Hematopoietic multipotent progenitor cell treated with erythropoietin and hydrocortisone succinate and interleukin-3 and kit ligand, for 8 days (in vitro differentiated cells): Measurements from ENCODE around the gene PPP2CA.
"Not testable (repeated sequence)": the region's sequence is repeated elsewhere in the genome, so short reads cannot be mapped to it uniquely, and the experiment has no call there.

Experiments
- DNase-seq: peaks from one replicate; pipeline ENCODE4 v3.0.0-alpha.2; 2015

PPP2CA gene

DNA sequence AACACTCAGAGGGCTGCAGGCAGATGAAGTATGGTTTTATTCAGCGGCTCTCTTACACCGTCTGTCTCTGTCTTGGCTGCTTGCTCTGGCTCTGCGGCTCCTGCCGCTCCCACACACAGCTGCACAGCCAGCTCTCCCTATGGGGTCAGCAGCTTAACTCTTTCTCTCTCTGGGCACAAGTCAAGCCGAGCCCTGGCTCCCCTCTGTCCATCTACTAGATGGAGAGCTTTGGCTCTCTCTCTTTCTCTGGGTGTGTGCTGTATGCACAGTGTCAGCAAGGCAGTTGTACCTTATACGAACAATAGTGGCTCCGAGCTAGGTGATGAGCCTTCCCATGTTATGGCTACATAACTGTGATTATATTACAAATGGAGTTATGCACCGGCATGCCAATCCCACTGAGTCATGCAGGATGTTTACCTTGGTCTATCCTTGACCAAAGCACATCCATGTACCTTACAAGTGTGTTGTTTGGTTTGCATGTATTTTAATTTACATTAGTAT, 19.3 kb upstream of the PPP2CA start:
- DNase-seq: no peak

DNA sequence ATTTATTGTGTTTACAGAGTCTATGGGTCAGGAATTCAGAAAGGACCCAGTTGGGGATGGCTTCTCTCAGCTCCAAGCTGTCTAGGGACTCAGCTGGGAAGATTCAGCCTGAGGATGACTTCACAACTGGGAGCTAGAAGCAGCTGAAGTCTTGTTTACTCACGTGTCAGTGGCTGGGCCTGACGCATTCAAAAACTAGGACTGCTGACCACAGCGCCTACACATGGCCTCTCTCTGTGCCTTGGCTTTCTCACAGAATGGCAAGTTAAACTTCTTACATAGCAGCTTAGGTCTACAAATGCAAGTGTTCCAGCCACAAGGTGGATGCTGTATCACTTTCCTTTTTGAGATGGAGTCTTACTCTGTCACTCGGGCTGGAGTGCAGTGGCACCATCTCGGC, 16.3 kb upstream of the PPP2CA start:
- no peak for DNase-seq

DNA sequence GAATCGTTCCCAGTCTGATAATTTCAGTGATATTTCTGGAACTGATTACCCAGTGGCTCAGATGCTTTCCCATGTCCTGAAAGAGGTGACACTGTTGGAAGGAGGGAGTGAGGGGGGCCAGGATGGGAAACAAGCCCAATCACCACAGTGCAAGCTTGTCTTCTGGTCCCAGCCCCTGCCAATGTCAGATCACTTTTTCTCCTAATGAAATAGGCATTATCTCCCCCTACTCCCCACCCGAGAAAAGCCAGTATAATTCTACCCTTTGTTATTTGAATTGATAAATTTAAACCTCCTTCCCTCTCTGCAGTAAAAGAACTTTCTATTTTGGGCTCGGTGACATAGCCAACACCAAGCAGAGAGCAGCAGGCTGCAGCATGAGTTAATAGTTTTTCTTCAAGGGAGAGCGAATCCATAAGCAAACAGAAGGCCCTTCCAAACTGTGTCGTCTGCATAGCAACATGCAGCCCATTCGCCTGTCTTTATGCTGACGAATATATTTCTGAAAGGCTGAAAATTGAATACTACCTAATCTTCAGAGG, 14.6 kb upstream of the PPP2CA start:
- no peak for DNase-seq

DNA sequence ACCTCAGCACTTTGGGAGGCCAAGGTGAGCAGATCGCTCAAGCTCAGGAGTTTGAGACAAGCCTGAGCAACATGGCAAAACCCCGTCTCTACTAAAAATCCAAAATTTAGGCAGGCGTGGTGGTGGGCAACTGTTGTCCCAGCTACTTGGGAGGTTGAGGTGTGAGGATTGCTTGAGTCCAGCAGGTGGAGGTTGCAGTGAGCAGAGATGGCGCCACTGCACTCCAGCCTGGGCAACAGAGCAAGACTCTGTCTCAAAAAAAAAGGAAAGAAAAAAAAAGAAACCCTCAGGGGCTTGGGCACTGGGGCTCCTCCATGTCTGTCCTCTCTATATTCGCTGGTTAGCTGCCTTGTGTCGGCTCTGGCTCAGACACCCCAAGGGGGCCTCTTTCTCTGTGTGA, 10.9 kb upstream of the PPP2CA start:
- DNase-seq: no peak

DNA sequence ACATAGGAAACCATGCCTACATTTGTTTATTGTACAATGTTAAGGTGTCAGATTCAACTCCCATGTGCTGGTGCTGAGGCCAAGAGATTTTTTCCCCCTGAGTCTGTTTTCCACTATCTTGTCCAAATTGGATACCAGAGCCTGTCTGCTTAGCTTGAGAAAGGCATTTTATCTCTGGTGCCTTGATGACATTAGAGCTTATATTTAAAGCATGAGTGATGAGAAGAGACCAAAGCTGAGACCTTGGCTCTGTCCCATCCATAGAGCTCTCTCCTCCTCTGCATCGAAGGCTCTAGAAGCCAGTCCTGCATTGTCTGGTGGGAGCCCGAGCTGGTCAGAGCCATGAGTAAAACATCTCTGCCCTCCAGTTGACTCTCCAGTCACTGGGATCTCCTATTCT, 10.4 kb upstream of the PPP2CA start:
- DNase-seq: no peak

DNA sequence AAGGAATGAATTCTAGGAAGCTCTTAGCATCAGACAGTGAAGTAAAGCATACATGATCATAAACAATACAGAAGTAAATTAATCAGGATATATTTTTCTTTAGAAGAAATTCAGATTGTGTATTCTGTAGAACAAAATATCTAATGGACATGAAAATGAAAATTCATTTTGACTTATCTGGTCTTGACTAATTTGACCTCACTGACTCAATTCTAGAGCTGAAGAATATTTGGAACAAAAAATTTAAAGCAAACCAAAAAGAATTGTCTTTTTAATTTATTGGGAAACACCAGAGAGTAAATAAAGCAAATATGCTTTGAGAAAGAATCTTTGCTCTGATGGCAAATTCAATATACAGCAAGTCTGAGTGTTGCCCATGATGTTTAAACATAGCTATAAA, 2.8 kb upstream of the PPP2CA start:
- DNase-seq: no peak

DNA sequence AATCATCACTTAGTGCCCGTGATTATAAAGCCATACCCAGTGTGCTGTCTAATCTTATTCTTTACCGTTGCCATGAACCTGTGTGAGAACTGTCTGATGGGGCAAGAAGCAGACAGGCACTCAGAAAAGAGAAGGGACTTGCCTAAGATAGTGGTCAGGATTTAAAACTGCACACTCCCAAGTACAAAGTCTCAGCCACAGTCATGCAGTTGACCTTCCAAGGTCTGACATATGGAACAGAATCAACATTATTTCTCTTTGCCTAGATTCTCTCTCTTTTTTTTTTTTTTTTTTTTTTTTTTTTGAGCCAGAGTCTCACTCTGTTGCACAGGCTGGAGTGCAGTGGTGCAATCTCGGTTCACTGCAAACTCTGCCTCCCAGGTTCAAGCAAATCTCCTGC, 1.9 kb upstream of the PPP2CA start:
- no peak for DNase-seq

DNA sequence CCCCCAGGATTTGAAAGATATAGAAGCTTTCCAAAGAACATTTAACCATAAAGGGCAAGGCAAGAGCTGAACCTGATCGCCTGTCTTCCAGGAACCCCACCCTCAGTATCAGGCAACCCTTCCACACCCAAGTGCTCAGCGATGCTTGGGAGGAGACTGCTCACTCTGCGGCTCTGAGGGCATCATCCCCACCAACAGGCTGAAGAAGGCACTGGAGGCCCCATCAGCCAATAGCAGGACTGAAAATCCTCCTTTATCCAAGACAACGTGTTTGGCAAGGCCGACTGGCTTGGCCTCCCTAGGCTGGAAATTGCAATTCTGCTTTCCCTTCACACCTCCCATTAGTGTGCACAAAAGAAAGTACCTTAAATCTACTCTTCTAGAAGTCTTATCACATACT, 1.4 kb upstream of the PPP2CA start:
- DNase-seq: peak; percentile 93

DNA sequence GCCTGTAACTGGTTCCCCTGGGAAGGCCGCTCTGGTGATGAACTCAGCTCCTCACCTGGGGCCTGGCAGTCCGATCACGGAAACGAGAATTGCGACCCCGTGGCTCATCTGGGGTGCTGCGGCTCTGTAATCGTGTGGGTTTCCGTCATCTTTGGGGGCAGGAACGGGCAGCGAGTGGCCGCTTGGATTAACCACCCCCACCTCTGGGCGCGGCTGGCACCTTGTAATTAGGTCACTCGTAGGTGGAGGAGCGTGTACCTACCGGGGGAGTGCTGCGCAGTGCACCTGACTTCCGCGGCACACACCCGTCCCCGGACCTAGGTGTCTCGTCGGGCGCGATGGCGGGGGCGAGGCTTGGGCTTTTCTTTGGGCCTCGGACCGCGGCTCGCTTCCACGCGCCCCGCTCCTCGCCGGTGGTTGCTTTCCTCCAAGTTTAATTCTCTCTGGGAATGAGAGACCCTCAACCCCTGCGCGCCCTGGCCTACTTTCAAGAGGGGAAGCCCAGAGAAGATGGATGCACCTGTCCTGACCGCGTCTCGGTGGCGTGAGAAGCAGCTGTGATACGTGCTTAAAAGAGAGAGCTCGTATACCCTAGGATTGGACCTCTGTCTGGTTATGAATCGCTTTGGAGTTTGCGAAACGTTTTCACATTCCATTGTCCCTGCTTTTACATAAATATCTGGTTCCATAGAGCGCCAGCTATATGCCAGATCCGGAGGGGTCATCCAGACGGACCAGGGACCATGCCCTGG, 744 bp upstream of the PPP2CA start:
- DNase-seq: no peak

DNA sequence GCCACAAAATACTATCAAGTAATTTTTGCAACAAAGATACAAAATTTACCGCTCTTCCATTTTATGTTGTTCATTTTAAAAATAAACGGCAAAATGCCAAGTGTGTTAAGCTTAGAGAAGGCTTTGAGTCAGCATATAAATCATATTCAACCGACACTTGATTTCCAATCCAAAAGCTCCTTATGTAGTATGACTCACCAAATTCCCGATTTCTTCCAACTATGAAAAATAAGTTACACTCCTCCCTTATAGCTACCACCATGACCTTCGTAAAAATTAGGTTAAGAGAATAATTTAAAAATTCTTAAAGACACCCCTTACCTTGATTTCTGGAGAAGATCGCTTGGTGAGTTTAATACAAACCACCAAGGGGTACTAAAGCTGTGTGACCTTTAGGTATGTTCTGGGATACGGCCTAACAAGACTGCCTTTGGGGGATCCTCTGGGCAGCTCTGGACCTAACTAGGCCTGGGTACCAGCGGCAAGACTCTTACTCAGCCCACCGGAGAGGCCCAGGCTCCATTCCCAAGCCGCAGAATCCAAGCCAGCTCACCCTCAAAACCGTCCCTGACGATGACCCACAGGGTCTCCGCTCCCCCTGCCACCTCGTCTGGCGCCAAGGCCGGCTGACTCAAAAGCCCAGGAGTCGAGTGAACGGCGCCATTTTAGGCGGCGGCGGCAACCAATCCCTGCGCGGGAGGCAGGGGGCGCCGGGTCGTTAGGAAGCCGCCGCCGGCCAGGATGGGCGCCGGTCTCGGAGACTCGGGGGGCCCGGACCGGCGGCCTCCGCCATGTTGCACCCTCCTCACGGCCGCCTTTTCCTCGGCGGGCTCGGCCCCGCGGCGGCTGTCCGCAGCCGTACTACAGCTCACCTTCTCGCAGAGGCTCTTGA, 739 bp downstream of the PPP2CA start:
- peak; percentile 61 for DNase-seq

DNA sequence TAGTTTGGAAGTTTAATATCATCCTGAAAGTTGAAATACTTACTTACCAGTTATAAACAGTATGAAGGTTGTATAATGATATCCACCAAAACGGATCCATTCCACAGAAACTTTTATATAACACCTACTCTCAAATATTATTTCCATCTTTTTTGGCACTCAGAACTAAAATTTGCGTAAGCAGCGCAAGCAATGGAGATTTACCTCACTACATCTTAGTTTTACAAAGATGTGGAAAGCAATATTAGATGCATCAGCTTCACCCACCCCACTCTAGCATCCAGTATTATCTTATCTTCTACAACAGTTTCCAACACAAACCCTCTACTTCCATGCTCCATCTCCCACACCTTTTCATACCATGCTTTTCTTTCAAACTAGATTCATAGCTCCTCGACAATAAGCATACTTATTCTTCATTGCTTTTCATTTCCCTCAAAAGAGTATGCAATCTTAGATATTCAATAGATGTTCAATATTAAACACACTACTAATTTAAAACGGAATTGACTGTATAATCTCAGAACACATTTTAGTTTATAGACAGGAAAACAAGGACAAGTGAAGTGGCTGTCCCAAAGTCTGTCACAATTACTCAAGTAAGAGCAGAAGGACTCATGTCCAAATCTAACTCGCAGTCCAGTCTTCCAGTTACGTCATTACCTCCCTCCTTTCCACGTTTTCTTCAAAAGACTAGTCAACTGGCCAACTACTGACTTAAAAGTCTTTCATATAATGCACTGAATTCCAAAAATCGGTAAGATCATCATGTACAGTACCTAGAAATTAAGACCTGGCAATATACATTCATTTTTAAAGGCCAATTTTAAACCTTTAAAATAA, 2.2 kb downstream of the PPP2CA start:
- peak; percentile 19 for DNase-seq

DNA sequence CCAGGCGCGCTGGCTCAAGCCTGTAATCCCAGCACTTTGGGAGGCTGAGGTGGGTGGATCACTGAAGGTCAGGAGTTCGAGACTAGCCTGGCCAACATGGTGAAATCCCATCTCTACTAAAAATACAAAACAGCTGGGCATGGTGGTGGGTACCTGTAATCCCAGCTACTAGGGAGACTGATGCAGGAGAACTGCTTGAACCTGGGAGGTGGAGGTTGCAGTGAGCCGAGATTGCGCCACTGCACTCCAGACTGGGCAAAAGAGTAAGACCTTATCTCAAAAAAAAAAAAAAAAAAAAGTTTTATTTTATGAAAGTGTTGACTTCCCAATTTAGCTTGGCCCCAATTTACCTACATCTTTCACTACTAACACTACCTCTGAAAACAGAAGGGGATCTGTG, 4.2 kb downstream of the PPP2CA start:
- not testable (repeated sequence) for DNase-seq

DNA sequence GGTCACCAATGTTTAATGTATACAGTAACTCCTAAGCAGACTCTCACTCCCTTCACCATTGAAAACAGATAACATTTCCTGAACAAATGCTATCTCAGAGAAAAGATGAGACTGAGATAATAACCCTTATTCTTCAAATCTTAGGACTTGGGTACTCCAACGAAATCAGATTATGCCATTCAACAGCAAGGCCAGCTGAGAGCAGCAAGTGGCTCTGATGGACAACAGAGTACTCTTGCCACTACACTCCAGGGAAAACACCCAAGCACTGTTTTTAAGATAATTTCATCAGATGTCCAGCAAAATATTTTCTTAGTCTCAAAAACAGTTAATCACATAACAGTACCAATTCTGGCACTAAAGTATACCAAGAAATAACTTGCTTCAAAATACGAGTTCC, 10.1 kb downstream of the PPP2CA start:
- no peak for DNase-seq

DNA sequence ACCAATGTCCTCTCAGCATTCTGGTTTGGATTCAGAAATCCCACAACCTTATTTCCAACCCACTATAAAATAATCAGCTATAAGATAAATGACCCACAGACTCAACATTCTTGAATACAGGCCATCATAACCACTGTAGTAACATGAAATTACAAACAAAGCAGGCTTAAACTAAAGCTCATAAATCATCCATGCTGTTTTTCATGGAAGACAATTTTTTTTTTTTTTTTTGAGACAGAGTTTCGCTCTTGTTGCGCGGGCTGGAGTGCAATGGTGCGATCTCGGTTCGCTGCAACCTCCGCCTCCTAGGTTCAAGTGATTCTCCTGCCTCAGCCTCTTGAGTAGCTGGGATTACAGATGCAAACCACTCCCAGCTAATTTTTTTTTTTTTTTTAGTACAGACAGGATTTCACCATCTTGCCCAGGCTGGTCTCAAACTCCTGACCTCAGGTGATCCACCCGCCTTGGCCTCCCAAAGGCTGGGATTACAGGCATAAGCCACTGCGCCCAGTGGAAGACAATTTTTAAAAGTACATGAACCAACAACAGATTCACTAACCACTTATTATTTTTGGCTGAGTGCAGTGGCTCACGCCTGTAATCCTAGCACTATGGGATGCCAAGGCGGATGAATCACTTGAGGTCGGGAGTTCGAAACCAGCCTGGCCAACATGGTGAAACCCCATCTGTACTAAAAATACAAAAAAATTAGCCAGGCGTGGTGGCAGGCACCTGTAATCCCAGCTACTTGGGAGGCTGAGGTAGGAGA, 14.4 kb downstream of the PPP2CA start:
- DNase-seq: not testable (repeated sequence)

DNA sequence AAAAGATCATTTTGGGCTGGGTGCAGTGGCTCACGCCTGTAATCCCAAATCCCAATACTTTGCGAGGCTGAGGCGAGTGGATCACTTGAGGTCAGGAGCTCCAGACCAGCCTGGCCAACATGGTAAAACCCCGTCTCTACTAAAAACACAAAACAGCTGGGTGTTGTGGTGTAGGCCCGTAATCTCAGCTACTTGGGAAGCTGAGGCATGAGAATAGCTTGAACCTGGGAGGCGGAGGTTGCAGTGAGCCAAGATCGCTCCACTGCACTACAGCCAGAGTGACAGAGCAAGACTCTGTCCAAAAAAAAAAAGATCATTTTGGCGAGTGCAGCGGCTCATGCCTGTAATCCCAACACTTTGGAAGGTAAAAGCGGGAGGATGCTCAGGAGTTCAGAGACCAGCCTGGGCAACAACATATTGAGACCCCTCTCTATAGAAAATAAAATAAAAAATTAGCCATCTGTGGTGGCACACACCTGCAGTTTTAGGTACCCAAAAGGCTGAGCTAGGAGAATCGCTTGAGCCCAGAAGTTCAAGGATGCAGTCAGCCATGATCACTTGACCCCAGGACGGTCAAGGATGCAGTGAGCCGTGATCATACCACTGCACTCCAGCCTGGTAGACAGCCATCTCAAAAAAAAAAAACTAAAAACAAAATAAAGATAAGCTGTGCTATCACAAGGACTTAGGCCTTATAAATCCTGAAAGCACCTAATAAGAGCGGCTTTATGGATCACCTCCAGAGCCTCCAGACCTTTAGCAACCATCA, 16.2 kb downstream of the PPP2CA start:
- no peak for DNase-seq

DNA sequence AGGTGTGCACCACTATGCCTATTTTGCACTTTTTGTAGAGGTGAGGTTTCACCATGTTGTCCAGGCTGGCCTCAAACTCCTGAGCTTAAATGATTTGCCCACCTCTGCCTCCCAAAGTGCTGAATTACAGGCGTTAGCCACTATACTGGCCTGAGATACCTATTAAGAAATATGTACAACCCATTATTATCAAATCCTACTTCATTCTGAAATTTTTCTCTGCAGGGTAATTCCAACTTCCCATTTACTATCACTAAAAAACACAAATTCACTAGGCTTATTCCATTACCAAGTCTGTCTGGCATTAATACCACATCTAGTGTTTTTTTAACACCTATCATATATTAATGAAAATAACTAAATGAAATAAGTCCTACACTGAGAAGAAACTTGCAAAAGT, 18.2 kb downstream of the PPP2CA start:
- no peak for DNase-seq

DNA sequence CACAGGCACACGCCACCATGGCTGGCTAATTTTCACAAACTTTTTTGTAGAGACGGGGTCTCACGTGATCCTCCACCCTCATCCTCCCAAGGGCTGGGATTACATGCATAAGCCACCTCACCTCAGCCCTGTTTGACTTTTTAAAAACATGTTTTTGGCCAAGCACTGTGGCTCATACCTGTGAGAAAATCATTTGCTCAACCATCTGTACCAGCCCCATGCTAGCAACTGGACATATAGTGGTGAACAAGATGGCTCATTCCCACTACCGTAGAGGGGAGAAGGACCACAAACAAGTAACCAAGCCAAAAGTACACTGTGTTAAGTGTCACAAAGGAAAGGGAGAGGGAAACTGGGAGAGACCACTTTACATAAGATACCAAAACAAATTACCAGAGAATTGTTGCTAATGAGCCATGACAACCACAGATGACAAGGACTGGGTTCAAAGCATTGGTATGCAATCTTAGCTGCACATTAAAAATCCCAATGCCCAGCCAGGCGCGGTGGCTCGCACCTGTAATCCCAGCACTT, 19.2 kb downstream of the PPP2CA start:
- no peak for DNase-seq

DNA sequence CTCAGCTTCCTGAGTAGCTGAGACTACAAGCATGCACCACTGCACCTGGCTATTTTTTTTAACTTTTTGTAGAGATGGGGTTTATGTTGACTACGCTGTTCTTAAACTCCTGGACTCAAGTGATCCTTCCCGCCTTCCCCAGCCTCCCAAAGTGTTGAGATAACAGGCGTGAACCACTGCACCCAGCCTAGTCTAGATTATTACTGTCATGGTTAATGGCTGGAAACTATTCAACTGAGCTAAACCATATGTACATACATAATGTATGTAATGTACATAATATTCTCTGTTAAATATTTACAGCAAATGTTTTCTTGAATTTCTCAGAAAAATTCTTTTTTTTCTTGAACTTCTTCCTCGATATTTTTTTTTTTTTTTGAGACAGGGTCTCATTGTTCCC, 21.3 kb downstream of the PPP2CA start:
- DNase-seq: no peak

DNA sequence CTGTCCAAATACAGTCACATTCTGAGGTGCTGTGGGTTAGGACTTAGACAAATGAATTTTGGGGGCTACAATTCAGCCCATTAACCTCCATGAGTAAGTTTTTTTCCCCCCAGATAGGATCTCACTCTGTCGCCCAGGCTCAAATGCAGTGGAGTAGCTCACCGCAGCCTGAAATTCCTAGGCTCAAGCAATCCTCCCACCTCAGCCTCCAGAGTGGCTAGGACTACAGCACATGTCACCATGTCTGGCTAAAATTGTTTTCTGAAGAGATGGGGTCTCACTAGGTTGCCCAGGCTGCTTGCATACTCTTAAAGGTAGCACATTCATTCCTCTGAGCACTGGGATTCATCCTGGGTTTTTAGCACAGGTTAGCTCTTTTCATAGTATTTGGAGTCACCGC, 22.2 kb downstream of the PPP2CA start:
- DNase-seq: no peak

DNA sequence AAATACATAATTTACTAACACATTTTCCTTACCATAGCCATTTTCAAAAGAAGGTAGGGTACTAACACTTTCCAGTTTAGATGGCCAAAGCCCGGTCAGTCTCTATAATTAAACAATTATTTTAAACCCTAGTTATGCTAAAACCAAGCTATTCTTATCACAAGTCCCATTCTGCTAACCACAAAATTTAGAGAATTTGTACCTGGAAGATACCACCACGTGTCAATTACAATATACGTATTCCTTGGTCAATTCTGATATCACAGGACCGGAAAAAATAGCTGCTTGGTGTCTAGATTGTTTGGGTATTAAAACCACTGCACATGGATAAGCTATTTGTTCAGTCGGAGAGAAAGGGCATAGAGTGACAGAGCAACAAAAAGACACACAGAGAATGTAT, 30.2 kb downstream of the PPP2CA start:
- DNase-seq: peak; percentile 24

DNA sequence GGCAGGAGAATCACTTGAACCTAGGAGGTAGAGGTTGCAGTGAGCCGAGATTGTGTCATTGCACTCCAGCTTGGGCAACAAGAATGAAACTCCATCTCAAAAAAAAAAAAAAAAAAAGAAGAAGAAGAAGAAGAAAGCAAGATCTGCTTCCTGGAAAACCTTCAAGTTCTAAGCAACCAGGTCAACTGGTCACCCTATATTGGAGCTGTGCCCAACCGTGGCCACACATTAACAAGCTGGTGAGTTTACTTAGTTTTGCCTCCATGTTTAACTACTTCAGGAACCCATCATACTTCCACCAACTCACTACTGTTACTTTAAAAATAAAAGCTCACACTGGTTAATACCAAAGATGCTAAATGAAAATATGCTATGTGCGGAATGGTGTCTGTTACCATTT, 36.8 kb downstream of the PPP2CA start:
- no peak for DNase-seq
